ENCODE results near the gene MXI1.

DNA sequence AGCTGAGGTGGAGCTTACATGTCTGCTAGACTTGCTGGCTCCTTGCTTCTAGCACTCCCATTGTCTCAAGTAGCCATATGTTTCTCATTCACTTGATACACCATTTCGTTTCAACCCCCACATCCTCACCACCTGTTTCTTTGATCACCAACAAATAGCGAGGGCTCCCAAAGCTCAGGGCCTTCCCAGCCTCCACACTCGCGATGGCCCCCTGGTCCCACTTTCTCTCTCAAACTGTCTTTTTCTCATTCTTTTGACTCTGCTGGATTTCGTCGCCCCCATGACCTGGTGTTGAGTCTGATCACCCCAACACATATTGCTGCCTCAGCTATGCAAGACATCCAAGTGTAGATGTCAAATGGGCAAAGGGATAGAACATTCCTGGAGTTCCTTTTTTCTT lies 123.3 kb downstream of the MXI1 start:
- TF ChIP-seq, protein P1, sequence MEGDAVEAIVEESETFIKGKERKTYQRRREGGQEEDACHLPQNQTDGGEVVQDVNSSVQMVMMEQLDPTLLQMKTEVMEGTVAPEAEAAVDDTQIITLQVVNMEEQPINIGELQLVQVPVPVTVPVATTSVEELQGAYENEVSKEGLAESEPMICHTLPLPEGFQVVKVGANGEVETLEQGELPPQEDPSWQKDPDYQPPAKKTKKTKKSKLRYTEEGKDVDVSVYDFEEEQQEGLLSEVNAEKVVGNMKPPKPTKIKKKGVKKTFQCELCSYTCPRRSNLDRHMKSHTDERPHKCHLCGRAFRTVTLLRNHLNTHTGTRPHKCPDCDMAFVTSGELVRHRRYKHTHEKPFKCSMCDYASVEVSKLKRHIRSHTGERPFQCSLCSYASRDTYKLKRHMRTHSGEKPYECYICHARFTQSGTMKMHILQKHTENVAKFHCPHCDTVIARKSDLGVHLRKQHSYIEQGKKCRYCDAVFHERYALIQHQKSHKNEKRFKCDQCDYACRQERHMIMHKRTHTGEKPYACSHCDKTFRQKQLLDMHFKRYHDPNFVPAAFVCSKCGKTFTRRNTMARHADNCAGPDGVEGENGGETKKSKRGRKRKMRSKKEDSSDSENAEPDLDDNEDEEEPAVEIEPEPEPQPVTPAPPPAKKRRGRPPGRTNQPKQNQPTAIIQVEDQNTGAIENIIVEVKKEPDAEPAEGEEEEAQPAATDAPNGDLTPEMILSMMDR (IDR thresholded peaks at IDR 0.05; ENCODE audit: low read depth, low read length, poor library complexity, severe bottlenecking): no peak
- TF ChIP-seq EZH2phosphoT487 (IDR thresholded peaks at IDR 0.05; ENCODE audit: borderline replicate concordance, low read length): no peak
